ENCODE results near the gene EIF4G3.
"Not testable (repeated sequence)": the region's sequence is repeated elsewhere in the genome, so short reads cannot be mapped to it uniquely, and the experiment has no call there.

Gene EIF4G3

GRCh38 chr1:21175324-21175669 is 1.4 kb downstream of the EIF4G3 start:
- Histone ChIP-seq H3K9me3 (ENCODE audit: control insufficient read depth, insufficient read depth, low read length) (no peaks in the 10 kb centered on the region), H3K27me3 (ENCODE audit: control insufficient read depth, low read length) (no peaks in the 10 kb centered on the region), H3F3A (ENCODE audit: control insufficient read depth, insufficient read depth) (peaks cover 5% of the 10 kb centered on the region; the same call in 1 of the 2 replicates), H3K27ac (ENCODE audit: low read depth, low read length) (peak overlapping the region; percentile 43), H4K20me1 (ENCODE audit: control insufficient read depth, insufficient read depth, low read depth, low read length) (peaks cover 24% of the 10 kb centered on the region), H3K36me3 (ENCODE audit: control insufficient read depth, low read length) (peaks cover 38% of the 10 kb centered on the region), H3K79me2 (ENCODE audit: control insufficient read depth, low read length) (peaks cover 61% of the 10 kb centered on the region), H3K9me2 (replicated peaks; ENCODE audit: control insufficient read depth, low read length) (no peaks in the 10 kb centered on the region), H3K4me1 (ENCODE audit: control insufficient read depth, low read length) (peaks cover 20% of the 10 kb centered on the region), H3K4me3 (ENCODE audit: low read length) (peak overlapping the region; percentile 96), H3K4me2 (ENCODE audit: low read length) (peak overlapping the region; percentile 66)
- no peak for TF ChIP-seq CTCF (IDR thresholded peaks at IDR 0.05; ENCODE audit: low read depth, low read length, poor library complexity, severe bottlenecking)
- no peak for TF ChIP-seq EZH2phosphoT487 (IDR thresholded peaks at IDR 0.05; ENCODE audit: borderline replicate concordance, low read length)

- H3K27ac ChIP-seq (ENCODE audit: low read depth, low read length), result no peak overlapping the region
- peak overlapping the region; percentile 96 for H3K4me3 ChIP-seq (ENCODE audit: low read length)
- peak overlapping the region; percentile 66 for H3K4me2 ChIP-seq (ENCODE audit: low read length)
- H3K4me1 ChIP-seq (ENCODE audit: control insufficient read depth, low read length), result peaks cover 20% of the 10 kb centered on the region
- no peaks in the 10 kb centered on the region for H3K9me2 ChIP-seq (replicated peaks; ENCODE audit: control insufficient read depth, low read length)
- peaks cover 40% of the 10 kb centered on the region for H3K36me3 ChIP-seq (ENCODE audit: control insufficient read depth, low read length)
- no peaks in the 10 kb centered on the region for H3K27me3 ChIP-seq (ENCODE audit: control insufficient read depth, low read length)
- peaks cover 66% of the 10 kb centered on the region for H3K79me2 ChIP-seq (ENCODE audit: control insufficient read depth, low read length)
- peaks cover 5% of the 10 kb centered on the region; the same call in 1 of the 2 replicates for H3F3A ChIP-seq (ENCODE audit: control insufficient read depth, insufficient read depth)
- TF ChIP-seq CTCF (IDR thresholded peaks at IDR 0.05; ENCODE audit: low read depth, low read length, poor library complexity, severe bottlenecking) (no peak), EZH2phosphoT487 (IDR thresholded peaks at IDR 0.05; ENCODE audit: borderline replicate concordance, low read length) (no peak)
- H3K9me3 ChIP-seq (ENCODE audit: control insufficient read depth, insufficient read depth, low read length), result no peaks in the 10 kb centered on the region
- H4K20me1 ChIP-seq (ENCODE audit: control insufficient read depth, insufficient read depth, low read depth, low read length), result peaks cover 24% of the 10 kb centered on the region
Observed at GRCh38 chr1:21174654-21175323, 1.9 kb downstream of the EIF4G3 start.

- Histone ChIP-seq H3K27ac (ENCODE audit: low read depth, low read length) (no peak overlapping the region), H3K36me3 (ENCODE audit: control insufficient read depth, low read length) (peaks cover 44% of the 10 kb centered on the region), H4K20me1 (ENCODE audit: control insufficient read depth, insufficient read depth, low read depth, low read length) (peaks cover 24% of the 10 kb centered on the region), H3K4me1 (ENCODE audit: control insufficient read depth, low read length) (peaks cover 20% of the 10 kb centered on the region), H3K4me2 (ENCODE audit: low read length) (peak overlapping the region; percentile 66), H3K9me2 (replicated peaks; ENCODE audit: control insufficient read depth, low read length) (no peaks in the 10 kb centered on the region), H3K4me3 (ENCODE audit: low read length) (peak overlapping the region; percentile 96), H3K79me2 (ENCODE audit: control insufficient read depth, low read length) (peaks cover 70% of the 10 kb centered on the region), H3K27me3 (ENCODE audit: control insufficient read depth, low read length) (no peaks in the 10 kb centered on the region), H3K9me3 (ENCODE audit: control insufficient read depth, insufficient read depth, low read length) (no peaks in the 10 kb centered on the region), H3F3A (ENCODE audit: control insufficient read depth, insufficient read depth) (0 out of 2 replicates have a peak, but pooled peaks cover 5% of the 10 kb centered on the region)
- TF ChIP-seq EZH2phosphoT487 (IDR thresholded peaks at IDR 0.05; ENCODE audit: borderline replicate concordance, low read length), result no peak
- no peak for TF ChIP-seq CTCF (IDR thresholded peaks at IDR 0.05; ENCODE audit: low read depth, low read length, poor library complexity, severe bottlenecking)
Observed at GRCh38 chr1:21174230-21174629, 2.5 kb downstream of the EIF4G3 start.

GRCh38 chr1:21173096-21173495 is 3.6 kb downstream of the EIF4G3 start:
- H3K27ac ChIP-seq (ENCODE audit: low read depth, low read length); H3F3A ChIP-seq (ENCODE audit: control insufficient read depth, insufficient read depth); H3K4me3 ChIP-seq (ENCODE audit: low read length); H3K9me2 ChIP-seq (replicated peaks; ENCODE audit: control insufficient read depth, low read length); H3K27me3 ChIP-seq (ENCODE audit: control insufficient read depth, low read length); H3K9me3 ChIP-seq (ENCODE audit: control insufficient read depth, insufficient read depth, low read length); H3K4me2 ChIP-seq (ENCODE audit: low read length): not testable (repeated sequence)
- Histone ChIP-seq H3K79me2 (ENCODE audit: control insufficient read depth, low read length) (peaks cover 79% of the 10 kb centered on the region), H4K20me1 (ENCODE audit: control insufficient read depth, insufficient read depth, low read depth, low read length) (peaks cover 24% of the 10 kb centered on the region), H3K4me1 (ENCODE audit: control insufficient read depth, low read length) (peaks cover 20% of the 10 kb centered on the region), H3K36me3 (ENCODE audit: control insufficient read depth, low read length) (peaks cover 50% of the 10 kb centered on the region)

- not testable (repeated sequence) for H3K4me2 ChIP-seq (ENCODE audit: low read length); H3K9me2 ChIP-seq (replicated peaks; ENCODE audit: control insufficient read depth, low read length); H3K27me3 ChIP-seq (ENCODE audit: control insufficient read depth, low read length); H3K27ac ChIP-seq (ENCODE audit: low read depth, low read length); H3K9me3 ChIP-seq (ENCODE audit: control insufficient read depth, insufficient read depth, low read length); H3F3A ChIP-seq (ENCODE audit: control insufficient read depth, insufficient read depth); H3K4me3 ChIP-seq (ENCODE audit: low read length)
- H4K20me1 ChIP-seq (ENCODE audit: control insufficient read depth, insufficient read depth, low read depth, low read length), result peaks cover 24% of the 10 kb centered on the region
- peaks cover 15% of the 10 kb centered on the region for H3K4me1 ChIP-seq (ENCODE audit: control insufficient read depth, low read length)
- H3K79me2 ChIP-seq (ENCODE audit: control insufficient read depth, low read length), result peaks cover 94% of the 10 kb centered on the region
- H3K36me3 ChIP-seq (ENCODE audit: control insufficient read depth, low read length), result peaks cover 57% of the 10 kb centered on the region
Observed at GRCh38 chr1:21170837-21171236, 5.9 kb downstream of the EIF4G3 start.
